A549 (cell line): ENCODE measurements around the gene DYNLT2B.

ENCODE experiments used
- CTCF ChIP-seq: fragments of >200 bp; sonication (Bioruptor Twin); formaldehyde crosslinking; IDR thresholded peaks from 3 replicates; pipeline ENCODE4 v1.5.1; 2016
- EP300 ChIP-seq, 2 experiments: fragments of >200 bp; sonication (Bioruptor Twin); formaldehyde crosslinking; IDR thresholded peaks; 2 replicates in 1 of 2; 3 replicates in 1 of 2; pipeline ENCODE4 v1.6.1; 2016 to 2017
- POLR2A ChIP-seq: IDR thresholded peaks from 2 replicates; pipeline ENCODE4 v1.6.1; 2012; ENCODE audit warnings: mild to moderate bottlenecking, low read length
- RCOR1 ChIP-seq: fragments of 150-350 bp; IDR thresholded peaks from 2 replicates; pipeline ENCODE4 v1.6.1; 2014; ENCODE audit warnings: antibody characterized with exemption, low read length, low read depth
- SREBF2 ChIP-seq: fragments of 450-650 bp; IDR thresholded peaks from 2 replicates; pipeline ENCODE4 v1.6.1; 2014; ENCODE audit warnings: mild to moderate bottlenecking, moderate library complexity

DNA sequence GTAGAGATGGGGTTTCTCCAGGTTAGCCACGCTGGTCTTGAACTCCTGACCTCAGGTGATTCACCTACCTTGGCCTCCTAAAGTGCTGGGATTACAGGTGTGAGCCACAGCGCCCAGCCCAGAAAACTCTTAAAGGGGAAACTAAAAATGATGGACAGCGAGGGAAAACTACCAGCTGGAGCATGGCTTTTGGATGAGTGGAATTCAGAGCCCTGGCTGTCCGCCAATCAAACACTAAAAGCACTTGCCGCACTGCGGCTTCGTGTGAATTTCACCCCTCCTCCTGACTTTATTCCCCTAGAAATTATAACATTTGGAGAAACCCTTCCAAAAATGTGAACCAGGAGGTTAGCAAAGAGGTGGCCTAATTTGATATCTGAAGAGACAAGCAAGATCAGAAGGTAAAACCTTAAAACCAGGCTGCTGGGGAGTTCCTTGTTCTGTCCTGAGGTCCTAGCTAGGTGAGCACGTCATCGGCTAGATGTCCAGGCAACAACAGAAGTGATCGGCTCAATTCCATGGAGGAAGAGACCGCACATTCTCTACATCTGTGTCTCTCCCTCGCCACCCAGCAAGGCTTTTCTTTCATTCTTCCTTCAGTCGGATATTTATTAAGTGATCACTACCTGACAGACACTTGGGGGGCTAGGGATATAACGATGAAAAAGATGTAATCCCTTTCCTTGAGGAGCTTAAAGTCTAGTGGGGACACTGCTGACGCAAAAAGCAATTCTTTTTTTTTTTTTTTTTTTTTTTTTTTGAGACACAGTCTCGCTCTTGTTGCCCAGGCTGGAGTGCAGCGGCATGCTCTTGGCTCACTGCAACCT lies 18.5 kb upstream of the DYNLT2B start:
- TF ChIP-seq CTCF (no peak), EP300 (IDR thresholded peaks at IDR 0.05) (no peak), SREBF2 (no peak), RCOR1 (no peak), POLR2A (no peak)
